SH-SY5Y (cell line): ENCODE data around the gene MAPKAPK3.

ENCODE experiments used
- GATA2 ChIP-seq: IDR thresholded peaks from 2 replicates; pipeline ENCODE4 v1.6.1; 2011; ENCODE audit warnings: mild to moderate bottlenecking, low read depth, low read length
- GATA3 ChIP-seq: IDR thresholded peaks from 2 replicates; pipeline ENCODE4 v1.6.1; 2011; ENCODE audit warnings: low read depth, mild to moderate bottlenecking, low read length, moderate library complexity

MAPKAPK3 gene

DNA sequence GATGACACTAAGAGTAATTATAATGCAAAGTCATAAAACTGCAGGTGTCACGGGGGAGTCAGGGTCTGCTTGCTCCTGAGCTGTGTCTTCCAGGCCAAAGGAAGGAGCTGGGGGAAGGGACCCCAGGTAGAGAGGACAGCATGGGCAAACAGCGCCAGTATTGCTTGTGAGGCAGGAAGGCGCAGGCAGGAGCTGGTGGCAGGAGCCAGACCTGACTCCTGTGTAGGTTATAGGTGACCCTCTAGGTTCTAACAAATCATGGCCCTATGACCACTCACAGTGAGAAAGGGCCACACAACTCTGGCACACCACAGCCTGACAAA lies 7.2 kb upstream of the MAPKAPK3 start:
- TF ChIP-seq GATA3 (no peak), GATA2 (no peak)

DNA sequence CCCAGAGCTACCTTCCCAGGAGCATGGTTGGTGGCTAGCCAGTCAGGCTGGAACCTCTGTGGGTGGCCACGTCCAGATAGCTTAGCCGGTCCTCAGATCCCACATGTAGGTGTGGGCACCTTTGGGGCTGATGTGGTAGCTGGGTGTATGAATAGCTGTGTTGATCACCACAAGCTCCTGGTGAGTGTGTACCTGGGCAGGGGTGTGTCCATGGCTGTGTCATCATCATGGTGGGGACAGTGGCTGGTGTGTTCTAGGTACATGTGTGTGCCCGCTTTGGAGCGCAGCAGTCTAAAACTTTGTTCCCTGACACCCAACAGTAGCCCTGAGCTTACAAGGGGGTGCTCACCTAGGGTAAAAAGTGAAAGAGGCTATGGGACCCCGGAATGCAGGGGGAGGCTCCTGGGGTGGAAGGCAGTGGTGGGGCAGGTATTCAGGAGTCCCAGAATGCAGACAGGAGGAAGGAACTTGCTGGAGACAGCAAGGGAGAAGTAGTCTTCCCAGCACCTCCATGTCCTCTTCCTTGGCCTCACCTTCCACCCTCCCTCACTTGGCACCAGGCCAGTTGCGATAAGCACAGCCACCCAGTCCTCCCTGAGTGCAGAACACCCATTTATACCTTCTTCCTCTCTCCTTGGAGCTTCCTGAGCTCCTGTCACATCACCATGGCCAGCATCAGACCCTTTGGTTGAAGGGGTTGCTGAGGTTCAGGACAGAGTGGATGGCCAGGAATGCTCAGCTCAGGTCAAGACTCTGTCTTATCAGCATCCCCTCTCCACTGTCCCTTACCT lies 6.6 kb upstream of the MAPKAPK3 start:
- TF ChIP-seq GATA2 (no peak), GATA3 (no peak)

- TF ChIP-seq GATA2 (no peak), GATA3 (no peak)
Observed at GRCh38 chr3:50610992-50611463, 5.9 kb upstream of the MAPKAPK3 start.

DNA sequence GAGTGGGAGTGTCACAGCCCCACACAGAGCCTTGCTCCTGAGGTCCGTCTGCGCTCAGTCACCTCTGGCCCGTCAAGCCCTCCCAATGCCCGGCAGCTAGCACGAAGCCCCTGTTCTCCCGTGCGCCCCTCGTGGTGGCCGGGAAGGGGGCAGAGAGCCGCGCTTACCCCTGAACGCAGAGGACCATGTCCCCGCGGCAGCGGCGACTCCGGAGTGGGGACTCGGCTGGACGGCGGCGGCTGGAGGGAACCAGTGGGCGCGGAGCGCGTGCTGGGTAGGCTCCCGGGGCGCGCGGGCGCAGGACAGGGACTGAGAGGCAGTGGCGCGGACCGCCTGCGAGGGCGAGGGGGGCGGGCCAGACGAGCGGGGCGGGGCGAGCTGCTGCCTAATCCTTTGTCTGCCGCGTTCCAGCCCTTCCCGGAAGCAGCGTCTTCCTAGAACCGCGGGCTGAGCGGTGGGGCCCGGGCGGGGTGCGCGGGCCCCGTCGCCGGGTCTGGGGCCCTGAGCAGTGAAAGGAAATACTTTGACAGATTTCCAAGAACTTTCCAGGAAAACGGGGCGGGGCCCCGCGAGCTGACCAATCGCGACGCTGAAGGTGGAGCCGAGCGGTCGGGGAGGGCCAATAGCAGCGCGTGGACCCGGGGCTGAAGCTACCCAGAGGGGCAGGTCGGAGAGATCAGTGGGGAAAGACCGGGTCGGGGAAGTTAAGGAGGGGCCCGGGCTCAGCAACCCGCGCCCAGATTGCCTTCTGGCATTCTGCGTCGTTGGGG lies 5.3 kb upstream of the MAPKAPK3 start, which contains the start of gene CISH:
TSS of gene CISH (minus strand) at position 311 of the 770 bp plus-strand sequence. CDS start at position 187, 124 bp downstream.
- TF ChIP-seq GATA3 (no peak), GATA2 (no peak)

- TF ChIP-seq GATA2 (no peak), GATA3 (no peak)
Observed at GRCh38 chr3:50612234-50612882, 4.6 kb upstream of the MAPKAPK3 start.

- no peak for TF ChIP-seq GATA2
- no peak for TF ChIP-seq GATA3
Observed at GRCh38 chr3:50612970-50613846, 3.7 kb upstream of the MAPKAPK3 start.

- TF ChIP-seq GATA2 (no peak), GATA3 (no peak)
Observed at GRCh38 chr3:50615190-50615589, 1.8 kb upstream of the MAPKAPK3 start.

DNA sequence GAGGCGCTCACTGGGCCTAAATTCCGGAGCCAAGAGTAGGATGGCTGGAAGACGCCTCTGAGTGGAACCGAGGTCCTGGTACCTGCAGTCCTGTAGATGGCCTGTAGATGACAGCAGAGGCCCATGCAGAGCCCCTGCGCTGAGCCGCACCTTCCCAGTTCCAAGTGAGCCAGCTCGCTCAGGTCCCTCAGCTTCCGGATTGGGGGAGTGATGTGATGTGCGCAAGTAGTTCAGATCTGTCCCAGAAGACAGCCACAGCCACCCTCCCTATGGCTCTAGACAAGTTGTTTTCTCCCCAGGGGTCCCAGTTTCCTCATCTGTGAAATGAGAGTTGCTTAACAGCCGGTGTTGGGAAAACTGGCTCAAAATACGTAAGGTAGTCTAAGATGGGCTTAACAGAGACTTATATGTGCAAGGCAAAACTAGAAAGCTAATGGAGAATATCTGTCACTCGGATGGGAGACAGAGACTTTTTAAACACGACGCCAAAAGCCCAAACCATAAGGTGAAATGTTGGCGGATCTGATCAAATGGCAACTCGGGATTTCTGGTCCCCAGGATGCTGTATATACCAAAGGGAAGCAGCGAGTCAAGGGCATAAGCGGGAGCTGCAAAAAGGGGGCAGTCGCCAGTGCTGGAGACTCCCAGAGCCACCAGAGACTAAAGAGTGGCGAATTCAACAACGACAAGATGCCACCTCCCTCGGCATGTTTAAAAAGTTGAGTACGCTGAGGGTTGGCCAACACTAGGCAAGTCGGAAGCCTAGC lies 765 bp upstream of the MAPKAPK3 start:
- TF ChIP-seq GATA3, result no peak

- TF ChIP-seq GATA3 (no peak), GATA2 (no peak)
Observed at GRCh38 chr3:50616770-50617095, 218 bp upstream of the MAPKAPK3 start.

GRCh38 chr3:50617911-50618481 lies 1.0 kb downstream of the MAPKAPK3 start:
- TF ChIP-seq GATA2 (no peak), GATA3 (no peak)

DNA sequence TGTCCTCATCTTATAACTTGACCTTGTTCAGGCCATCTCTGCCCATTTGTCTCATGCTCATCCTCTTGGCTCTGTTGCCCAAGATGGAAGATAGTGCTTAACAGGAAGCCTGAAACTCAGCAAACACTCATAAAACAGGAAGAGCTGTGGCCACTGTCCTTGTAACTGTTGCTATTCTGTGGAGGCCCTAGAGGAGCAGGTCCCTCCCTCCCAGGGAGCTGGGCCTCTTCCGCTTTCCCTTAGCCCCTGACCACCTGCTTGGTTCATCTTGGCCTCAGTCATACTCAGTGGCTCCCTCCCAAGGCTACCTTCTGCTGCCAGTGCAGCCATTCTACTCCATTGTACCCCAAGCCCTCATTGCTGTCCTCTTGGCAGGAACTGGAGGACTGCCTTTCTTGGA lies 3.5 kb downstream of the MAPKAPK3 start:
- TF ChIP-seq GATA2 (no peak), GATA3 (no peak)

- TF ChIP-seq GATA3, result no peak
- TF ChIP-seq GATA2, result no peak
Observed at GRCh38 chr3:50620820-50621219, 3.9 kb downstream of the MAPKAPK3 start.

GRCh38 chr3:50622881-50623280 lies 5.9 kb downstream of the MAPKAPK3 start:
- TF ChIP-seq GATA2, result no peak
- no peak for TF ChIP-seq GATA3
